Loucy (cell line): ENCODE data around the gene ABCA5.

ENCODE experiments used
- CTCF ChIP-seq: fragments of 200-600 bp; sonication (generic); conservative IDR thresholded peaks from 2 replicates; pipeline ENCODE4 v1.5.1; 2014; ENCODE audit warnings: mild to moderate bottlenecking, antibody characterized with exemption, low read length
- EZH2phosphoT487 ChIP-seq: fragments of 200-600 bp; IDR thresholded peaks from 2 replicates; pipeline ENCODE4 v1.6.1; 2018; ENCODE audit warnings: antibody characterized with exemption, mild to moderate bottlenecking, moderate library complexity, borderline replicate concordance

- TF ChIP-seq CTCF (no peak), EZH2phosphoT487 (no peak)
Observed at GRCh38 chr17:69220098-69220497, 106.8 kb downstream of the ABCA5 start.
